GM08714 (cell line): ENCODE results near the gene RBM33.
"Not testable (repeated sequence)": the region's sequence is repeated elsewhere in the genome, so short reads cannot be mapped to it uniquely, and the experiment has no call there.

Source experiments
- H3K4me3 ChIP-seq: fragments of 200-500 bp; sonication (Bioruptor generic); 2 replicates; pipeline ENCODE4 v1.5.1; 2014; ENCODE audit warnings: mild to moderate bottlenecking, low read length, inconsistent platforms
- ZNF274 ChIP-seq: IDR thresholded peaks from 2 replicates; pipeline ENCODE4 v1.6.1; 2012; ENCODE audit warnings: mild to moderate bottlenecking, low read depth, low read length

RBM33 gene, protein sequence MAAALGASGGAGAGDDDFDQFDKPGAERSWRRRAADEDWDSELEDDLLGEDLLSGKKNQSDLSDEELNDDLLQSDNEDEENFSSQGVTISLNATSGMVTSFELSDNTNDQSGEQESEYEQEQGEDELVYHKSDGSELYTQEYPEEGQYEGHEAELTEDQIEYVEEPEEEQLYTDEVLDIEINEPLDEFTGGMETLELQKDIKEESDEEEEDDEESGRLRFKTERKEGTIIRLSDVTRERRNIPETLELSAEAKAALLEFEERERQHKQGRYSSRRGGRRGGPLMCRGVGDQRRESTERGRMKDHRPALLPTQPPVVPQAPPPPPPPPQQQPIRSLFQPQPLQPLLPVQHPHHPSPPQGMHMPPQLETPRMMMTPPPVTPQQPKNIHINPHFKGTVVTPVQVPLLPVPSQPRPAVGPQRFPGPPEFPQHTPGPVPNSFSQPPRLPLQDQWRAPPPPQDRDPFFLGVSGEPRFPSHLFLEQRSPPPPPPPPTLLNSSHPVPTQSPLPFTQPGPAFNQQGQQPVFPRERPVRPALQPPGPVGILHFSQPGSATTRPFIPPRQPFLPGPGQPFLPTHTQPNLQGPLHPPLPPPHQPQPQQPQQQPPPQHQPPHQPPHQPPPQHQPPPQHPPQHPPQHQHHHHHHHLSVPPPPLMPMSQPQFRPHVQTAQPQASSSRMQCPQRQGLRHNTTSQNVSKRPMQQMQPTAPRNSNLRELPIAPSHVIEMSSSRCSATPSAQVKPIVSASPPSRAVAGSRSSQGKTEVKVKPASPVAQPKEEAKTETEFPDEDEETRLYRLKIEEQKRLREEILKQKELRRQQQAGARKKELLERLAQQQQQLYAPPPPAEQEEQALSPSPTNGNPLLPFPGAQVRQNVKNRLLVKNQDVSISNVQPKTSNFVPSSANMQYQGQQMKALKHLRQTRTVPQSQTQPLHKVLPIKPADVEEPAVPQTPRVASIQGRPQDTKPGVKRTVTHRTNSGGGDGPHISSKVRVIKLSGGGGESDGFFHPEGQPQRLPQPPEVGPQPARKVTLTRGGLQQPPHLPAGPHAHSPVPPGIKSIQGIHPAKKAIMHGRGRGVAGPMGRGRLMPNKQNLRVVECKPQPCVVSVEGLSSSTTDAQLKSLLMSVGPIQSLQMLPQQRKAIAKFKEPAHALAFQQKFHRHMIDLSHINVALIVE

DNA sequence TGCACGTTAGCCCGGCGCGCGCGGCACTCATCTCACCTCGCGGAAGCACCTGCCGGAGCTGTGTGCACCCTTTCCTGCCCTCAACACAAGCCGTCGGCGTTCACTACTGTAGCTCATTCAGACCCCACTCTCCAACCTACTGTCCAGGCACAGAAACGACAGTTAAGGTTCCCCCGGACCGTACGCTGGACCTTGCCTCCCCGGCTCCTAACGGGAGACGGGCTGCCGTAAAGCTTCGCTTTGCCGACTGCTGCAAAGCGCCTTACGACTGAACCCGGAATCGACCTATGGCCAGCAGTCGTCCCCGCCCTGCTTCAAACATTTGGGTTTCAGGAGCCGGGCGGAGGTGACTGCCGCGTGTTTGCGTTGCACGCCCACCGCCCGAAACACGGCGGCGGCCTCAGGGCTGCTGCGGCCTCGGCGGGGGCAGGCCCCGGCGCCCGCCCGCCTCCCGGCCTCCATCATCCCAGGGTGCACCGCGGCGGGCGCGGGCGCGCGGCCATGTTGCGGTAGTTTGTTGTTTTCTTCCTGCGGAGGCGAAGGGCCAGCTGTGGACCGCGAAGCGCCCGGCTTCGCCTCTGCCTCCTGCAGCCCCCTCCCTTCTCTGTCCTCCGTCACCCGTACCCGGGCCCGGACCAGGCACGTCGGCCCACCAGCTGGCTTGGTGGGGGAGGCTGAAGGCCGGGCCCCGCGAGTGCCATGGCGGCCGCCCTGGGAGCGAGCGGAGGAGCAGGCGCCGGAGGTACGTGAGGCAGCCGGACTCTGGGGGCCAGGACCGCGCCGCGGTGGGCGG is at the start of gene RBM33:
Gene RBM33 (plus strand): TSS at position 484 of the 793 bp plus-strand sequence. CDS start 216 bp downstream, at position 700.
- TF ChIP-seq ZNF274: no peak
- H3K4me3 ChIP-seq: peak within 1 kb of the TSS; percentile 80

DNA sequence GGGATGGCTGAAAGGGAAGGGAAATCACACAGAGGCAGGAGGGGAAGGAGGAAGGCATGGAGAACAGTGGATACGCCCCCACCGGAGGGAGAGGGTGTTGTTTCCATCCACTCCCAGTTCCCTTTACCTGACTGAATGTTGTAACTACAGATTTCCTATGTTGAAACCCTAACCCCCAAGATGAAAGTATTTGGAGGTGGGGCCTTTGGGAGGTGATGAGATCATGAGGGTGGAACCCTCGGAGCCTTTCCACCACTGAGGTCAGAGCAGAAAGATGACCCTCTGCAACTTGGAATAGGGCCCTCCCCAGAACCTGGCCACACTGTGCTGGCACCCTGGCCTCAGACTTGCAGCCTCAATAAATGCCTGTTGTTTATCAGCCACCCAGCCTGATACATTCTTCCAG is 49.5 kb upstream of the RBM33 start:
- H3K4me3 ChIP-seq: no peak overlapping the region
- TF ChIP-seq ZNF274: no peak

DNA sequence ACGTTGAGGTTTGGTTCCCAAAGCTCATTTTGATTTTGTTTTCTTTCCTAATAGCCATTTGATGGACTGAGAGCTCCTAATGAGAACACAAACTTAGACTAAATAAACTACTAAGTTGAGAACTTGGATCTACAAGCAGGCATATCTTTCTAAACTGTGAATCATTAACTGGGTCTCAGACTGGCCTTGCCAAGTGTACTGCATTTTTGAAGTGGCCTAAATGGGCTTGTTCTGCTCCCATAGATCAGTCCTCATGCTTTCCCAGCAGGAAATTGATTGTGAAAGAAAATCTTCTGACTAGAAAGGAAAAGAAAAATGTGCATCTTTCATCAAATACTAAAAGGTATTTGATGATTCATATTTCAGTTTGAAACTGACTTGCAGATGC is 46.7 kb upstream of the RBM33 start:
- no peak overlapping the region for H3K4me3 ChIP-seq
- no peak for TF ChIP-seq ZNF274

DNA sequence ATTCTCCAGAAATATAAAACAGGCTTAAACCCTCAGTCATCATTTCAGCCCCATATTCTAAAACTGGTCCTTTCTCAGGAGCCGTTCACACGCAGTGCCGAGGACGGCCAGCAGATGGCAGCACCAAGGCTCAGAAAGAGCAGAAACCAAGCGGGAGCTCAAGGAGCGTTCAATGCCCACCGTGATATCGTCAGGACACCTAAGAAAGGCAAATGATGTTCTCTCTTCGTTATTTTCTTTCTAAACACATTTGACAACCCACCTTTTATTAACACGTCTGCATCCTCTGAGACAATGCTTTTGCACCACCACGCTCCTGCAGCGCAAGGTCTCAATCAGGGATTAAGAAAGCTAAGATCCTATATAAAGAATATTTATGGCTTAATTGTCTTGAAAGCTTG is 45.7 kb upstream of the RBM33 start:
- TF ChIP-seq ZNF274: no peak
- no peak overlapping the region for H3K4me3 ChIP-seq

DNA sequence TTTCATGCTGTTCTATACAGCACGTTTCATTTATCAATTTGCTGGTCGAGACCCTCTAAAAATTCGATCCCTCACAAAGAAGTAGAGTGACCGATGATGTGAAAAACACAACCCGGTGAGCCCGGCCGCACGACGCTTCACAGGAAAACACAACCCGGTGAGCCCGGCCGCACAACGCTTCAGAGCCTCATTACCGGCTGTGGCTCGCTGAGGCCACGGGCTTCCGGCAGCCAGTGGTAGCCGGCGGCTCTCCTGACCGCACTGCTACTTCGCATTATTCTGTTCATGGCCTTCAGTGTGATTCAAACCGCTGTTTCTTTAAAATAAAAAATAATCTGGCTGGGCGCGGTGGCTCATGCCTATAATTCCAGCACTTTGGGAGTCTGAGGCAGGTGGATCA is 42.3 kb upstream of the RBM33 start:
- no peak overlapping the region for H3K4me3 ChIP-seq
- TF ChIP-seq ZNF274: no peak

DNA sequence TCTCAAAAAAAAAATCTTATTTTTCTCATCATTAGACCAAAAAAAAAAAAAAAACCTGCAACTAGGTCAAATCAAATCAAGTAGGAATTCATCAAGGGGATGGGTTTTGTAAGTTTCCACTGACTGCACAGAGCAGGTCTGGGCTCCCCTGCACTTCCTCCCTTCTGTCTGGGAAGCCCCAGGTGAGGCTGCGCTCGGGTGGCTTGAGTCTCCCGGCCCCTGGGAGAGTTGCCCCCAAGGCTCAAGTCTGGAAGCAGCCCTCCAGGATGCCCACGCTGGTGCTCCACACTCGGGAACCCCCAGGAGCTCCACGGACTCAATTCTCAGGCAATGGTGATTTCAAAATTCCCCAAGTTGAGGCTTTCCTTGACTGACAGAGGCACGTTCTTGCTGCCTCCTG is 41.7 kb upstream of the RBM33 start:
- H3K4me3 ChIP-seq: no peak overlapping the region
- TF ChIP-seq ZNF274: no peak

DNA sequence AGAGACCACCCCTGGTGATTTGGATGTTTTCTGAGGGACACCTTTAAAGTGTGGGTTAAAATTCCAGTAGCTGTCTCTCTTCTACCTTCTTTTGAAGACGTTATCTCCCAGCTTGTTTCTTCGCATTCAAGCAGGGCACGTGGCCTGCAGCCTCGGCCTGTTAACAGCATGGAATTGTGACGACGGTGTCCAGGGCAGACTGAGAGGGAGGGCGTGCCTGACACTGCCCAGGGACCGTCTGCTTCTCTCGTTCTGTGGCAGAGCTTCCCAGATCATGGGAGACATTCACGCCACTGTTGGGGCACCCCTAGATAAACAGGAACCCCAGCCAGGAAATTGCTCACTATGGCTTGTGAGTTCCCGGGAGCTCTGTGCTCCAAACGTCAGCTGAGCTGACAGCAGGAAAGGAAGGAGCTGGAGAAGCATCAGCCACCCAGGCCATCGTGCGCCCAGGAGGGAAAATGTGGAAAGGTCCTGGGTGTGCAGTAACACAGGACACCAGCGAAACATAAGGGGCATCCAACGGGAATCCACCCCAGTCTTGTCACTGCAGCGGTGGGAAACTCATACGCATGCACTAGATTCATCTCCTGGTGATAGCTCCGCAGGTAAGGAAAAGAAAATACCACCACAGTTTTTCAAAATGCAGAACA is 41.1 kb upstream of the RBM33 start:
- no peak overlapping the region for H3K4me3 ChIP-seq
- no peak for TF ChIP-seq ZNF274

DNA sequence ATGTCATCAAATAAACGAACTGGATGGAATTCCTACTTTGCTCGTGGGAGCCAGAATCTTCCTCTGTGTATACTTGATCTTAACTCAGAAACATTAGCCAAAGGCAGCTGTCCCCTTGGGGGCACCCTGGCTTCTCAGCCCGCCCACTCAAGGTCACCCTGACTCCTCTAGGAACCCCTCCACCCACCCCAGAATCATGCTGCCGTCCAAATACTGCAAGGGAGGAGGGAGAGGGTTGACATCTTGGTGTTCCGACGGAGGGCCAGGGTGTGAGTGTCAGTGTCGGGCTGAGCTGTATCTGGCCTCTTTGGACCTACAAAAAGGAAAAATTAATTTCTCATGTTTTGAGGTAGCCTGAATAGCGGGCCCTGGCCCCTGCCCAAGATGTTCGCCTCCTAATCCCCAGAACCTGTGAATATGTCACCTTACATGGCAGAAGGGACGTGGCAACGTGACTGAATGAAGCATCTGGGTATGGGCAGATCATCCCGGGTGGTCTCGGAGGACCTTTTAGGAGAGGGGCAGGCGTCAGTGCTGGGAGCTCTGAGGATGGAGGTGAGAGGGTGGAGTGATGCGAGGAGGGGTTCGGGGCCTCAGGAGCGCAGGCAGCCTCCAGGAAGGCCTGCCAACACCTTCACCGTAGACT is 40.5 kb upstream of the RBM33 start:
- no peak overlapping the region for H3K4me3 ChIP-seq
- TF ChIP-seq ZNF274: no peak

DNA sequence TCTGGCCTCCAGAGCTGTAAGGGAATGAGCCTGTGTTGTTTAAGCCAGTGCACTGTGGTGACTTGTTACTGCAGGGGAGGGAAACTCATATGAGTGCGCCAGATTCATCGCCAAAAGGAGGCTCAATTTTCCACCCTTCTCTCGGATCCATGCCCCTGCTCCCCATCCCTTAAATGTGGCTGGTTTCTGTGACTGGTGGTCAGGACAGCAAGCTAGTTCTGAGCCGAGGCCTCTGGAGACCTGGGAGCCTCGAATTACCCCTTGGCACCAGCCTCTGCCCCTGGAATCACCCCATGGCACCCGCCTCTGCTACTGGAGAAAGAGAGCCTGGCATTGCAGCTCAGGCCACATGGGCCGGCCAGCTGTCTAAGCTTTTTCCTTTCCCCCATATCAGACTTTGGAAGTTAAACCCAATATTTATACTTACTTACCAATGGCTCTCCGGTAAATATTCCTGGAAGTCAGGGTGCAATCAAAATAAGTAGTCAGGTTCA is 39.9 kb upstream of the RBM33 start:
- TF ChIP-seq ZNF274: no peak
- H3K4me3 ChIP-seq: no peak overlapping the region

DNA sequence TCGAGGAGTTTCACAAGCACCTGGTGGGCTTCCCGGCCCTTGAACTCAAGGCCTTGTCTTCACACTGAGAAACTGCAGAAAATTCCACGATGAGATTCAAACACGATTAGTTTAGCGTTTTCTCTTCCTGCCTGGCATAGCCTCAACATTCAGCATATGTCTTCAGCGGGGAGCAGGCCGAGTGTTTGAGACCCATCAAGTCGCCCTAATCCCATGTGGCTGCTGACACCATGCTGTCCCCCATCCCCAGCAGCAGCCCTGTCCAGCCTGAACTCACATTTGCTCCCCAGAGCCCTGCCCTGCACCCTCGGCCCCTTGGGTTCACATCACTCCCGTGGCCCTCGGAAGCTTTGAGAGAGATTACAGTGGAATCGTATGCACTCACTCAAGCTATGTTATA is 35.3 kb upstream of the RBM33 start:
- no peak overlapping the region for H3K4me3 ChIP-seq
- TF ChIP-seq ZNF274: no peak

DNA sequence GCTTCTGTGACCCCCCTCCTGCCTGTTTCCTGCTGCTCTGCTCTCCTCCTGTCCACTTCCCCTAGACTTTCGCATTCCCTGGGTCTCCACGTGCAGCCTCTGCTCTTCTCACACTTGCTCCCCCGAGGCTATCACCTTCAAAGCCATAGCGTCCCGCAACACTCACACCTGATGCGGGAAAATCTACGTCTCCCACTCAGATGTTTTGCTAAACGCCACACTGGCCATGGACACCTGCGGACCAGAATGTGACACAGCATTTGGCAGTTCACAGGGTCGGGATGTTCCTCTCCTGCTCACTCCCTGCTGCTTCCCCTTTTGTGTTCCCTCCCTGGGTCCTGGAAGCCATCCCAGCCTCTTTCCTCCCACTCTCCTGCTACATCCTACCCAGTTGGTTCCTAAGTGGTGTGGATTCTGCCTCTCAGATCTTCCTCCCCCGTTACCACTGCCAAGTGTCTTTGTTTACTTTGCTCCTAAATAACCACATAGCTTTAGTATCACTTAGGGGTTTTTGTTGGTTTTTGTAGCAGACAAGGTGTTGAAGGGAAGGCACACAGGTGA is 33.7 kb upstream of the RBM33 start:
- no peak overlapping the region for H3K4me3 ChIP-seq
- no peak for TF ChIP-seq ZNF274

DNA sequence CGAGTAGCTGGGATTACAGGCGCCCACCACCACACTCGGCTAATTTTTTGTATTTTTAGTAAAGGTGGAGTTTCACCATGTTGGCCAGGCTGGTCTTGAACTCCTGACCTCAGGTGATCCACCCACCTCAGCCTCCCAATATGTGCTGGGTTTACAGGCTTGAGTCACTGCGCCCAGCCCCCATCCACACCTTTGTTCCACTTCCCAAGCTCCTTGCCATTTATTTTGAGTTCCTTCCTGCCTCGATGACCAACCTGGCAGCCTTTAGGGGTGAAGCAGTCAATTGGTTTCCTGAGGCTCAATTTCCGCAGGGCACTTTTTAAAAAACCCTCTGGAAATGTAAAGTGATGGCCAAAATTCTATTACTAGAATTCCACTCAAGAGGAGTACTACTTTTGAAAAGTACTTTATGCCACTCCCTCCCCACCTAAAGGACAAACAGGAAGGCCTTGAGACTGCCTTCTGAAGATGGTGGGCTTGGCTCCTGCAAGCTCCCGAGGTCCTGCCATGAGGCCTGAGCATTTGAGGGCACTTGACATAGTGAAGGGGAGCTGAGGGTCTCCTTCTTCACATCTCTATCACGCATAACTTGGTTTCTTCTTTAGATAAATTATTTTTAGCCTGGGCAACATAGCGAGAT is 32.5 kb upstream of the RBM33 start:
- TF ChIP-seq ZNF274: no peak
- H3K4me3 ChIP-seq: no peak overlapping the region

DNA sequence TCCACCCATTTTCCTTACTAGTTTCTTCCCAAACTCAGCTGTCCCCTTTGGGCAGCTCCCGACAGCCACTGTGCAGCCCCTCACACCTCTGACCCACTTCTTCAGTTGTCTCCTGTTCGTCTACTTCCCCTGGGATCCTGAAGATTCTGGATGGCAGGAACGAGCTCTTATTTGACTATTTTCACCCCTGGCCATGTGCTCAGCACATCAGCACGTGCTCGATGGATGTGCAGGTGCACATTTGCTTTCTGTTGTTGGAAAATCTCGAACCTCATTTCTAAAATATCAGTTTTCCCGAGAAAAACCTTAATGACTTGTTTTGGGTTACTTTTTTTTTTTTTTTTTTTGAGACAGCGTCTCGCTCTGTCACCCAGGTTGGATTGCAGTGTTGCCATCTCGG is 31.8 kb upstream of the RBM33 start:
- no peak for TF ChIP-seq ZNF274
- H3K4me3 ChIP-seq: no peak overlapping the region

DNA sequence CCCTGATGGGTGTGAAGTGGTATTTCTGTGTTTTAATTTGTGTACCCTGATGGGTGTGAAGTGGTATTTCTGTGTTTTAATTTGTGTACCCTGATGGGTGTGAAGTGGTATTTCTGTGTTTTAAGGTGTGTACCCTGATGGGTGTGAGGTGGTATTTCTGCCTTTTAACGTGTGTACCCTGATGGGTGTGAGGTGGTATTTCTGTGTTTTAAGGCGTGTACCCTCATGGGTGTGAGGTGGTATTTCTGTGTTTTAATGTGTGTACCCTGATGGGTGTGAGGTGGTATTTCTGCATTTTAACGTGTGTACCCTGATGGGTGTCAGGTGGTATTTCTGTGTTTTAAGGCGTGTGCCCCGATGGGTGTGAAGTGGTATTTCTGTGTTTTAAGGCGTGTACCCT is 29.4 kb upstream of the RBM33 start:
- H3K4me3 ChIP-seq: not testable (repeated sequence)
